ENCODE data around the gene SGO2. TPM values are rescaled to one million over a fixed set of nuclear protein-coding genes. Genes with fewer than 3 reads are reported as not detected.
A peak's percentile ranks its signal among the peaks of the same experiment; 100 is the strongest.

Gene SGO2
- total and polyA plus RNA-seq, 10 of the 15 experiments (the other 5 are each of a cell fraction or from before 2014, with no cell fraction given) = 15.8 to 55.2 (median 24.3) TPM

DNA sequence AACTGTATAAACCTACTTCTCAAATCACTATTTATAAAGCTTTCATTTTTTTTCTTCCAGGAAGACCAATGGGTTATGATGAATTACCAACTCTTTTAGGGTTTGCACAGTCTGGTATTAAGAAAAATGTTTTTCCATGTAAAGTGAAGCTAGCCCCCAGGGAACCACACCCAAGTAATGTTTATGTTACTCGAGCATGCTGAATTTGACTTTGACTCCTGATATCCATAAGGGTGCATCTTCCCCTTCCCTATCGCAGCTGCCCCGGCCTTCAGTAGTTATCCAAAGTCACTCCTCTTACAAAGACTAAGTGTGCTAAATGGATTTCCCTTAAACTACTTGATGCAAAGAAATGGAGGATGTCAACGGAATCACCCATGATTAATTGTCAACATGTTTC is 37.8 kb upstream of the SGO2 start:
- TF ChIP-seq, protein P1, sequence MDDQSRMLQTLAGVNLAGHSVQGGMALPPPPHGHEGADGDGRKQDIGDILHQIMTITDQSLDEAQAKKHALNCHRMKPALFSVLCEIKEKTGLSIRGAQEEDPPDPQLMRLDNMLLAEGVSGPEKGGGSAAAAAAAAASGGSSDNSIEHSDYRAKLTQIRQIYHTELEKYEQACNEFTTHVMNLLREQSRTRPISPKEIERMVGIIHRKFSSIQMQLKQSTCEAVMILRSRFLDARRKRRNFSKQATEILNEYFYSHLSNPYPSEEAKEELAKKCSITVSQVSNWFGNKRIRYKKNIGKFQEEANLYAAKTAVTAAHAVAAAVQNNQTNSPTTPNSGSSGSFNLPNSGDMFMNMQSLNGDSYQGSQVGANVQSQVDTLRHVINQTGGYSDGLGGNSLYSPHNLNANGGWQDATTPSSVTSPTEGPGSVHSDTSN (IDR thresholded peaks at IDR 0.05; ENCODE audit: insufficient replicate concordance, low read depth, low read length) = no peak
- TF ChIP-seq HCFC1 (IDR thresholded peaks at IDR 0.05; ENCODE audit: low read length) = no peak
- FAIRE-seq (no peak), DNase-seq (ENCODE audit: low read depth, low spot score) (no peak), ATAC-seq (no peak)
- peaks cover 0 to 14% of the 10 kb centered on the region in 2 experiments for H3K36me3 ChIP-seq (ENCODE audit: control insufficient read depth in 2 of 2, insufficient read depth in 2 of 2, low read length in 1 of 2)
- H3K27me3 ChIP-seq (replicated peaks in 1 of 2; ENCODE audit: control insufficient read depth in 2 of 2, insufficient read depth in 2 of 2, low read length in 1 of 2) = no peaks in the 10 kb centered on the region
- ChIA-PET POLR2A (no interaction called here), CTCF (interaction anchor here (0.6 to 10.3 kb wide), 3 partner anchors 31 to 509 kb away, joined by 3 to 104 read pairs (median 4); no protein-coding TSS in a partner anchor), SMC1A (ENCODE audit: uncharacterized antibody, unreplicated experiment) (interaction anchor here (0.8 kb wide), 1 partner anchor 116 kb away, joined by 3 read pairs; no protein-coding TSS in a partner anchor), RAD21 (ENCODE audit: unreplicated experiment) (no interaction called here)
- no peaks in the 10 kb centered on the region for H3K79me2 ChIP-seq (ENCODE audit: control insufficient read depth, insufficient read depth, low read length)
- no peaks in the 10 kb centered on the region; the same call in 1 of the 3 replicates for H3K9me3 ChIP-seq (replicated peaks; ENCODE audit: control insufficient read depth, insufficient read depth, low read length)
- intact Hi-C loops (cut with micrococcal nuclease; ENCODE audit: unreplicated experiment) = no loop called here
- H4K20me1 ChIP-seq (ENCODE audit: control insufficient read depth, insufficient read depth) = no peaks in the 10 kb centered on the region
- BruUV-seq (replicated peaks) = no TSS peak
- WGBS (ENCODE audit: insufficient coverage, insufficient replicate concordance, low lambda C conversion rate, missing lambda C conversion rate) = 81% methylated on average over 4 of the region's 4 CpGs
- in situ Hi-C loops (cut with MboI) = loop anchor here (10.0 kb wide), 1 partner anchor 217 kb away; no protein-coding TSS in a partner anchor
- H3K4me1 ChIP-seq (ENCODE audit: control insufficient read depth, insufficient read depth, low read length) = no peaks in the 10 kb centered on the region
- H2AFZ ChIP-seq (ENCODE audit: control insufficient read depth, low read depth, low read length) = no peak overlapping the region
- H3K27ac ChIP-seq (ENCODE audit: control insufficient read depth, insufficient read depth) = no peak overlapping the region
- no peak overlapping the region for H3K9ac ChIP-seq (ENCODE audit: control insufficient read depth, insufficient read depth, low read length)
- no peak overlapping the region for H3K4me2 ChIP-seq (ENCODE audit: control insufficient read depth, insufficient read depth)
- no peak overlapping the region for H3K4me3 ChIP-seq

DNA sequence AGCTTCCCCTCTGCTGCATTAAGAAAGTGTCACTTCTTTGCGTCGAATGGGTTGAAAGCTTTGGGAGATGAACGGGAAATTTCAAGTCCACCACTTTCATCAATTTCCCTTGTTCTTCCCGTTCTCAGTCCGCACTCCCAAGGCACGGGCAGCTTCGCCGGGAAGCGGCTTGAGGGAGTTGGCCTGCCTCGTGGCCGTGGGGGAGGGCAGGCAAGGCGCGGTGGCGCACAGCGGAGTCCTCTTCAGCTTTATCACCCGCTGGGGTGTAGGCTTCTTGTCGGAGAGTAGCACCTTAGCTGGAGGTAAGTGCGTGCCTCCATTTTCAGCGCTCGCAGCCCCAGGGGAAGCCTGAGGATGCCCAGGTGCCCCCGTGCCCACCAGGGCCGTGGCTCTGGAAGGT is 36.0 kb upstream of the SGO2 start:
- 92% methylated on average over 19 of the region's 22 CpGs for WGBS (ENCODE audit: insufficient coverage, insufficient replicate concordance, low lambda C conversion rate, missing lambda C conversion rate)
- Histone ChIP-seq H3K9ac (ENCODE audit: control insufficient read depth, insufficient read depth, low read length) (no peak overlapping the region), H3K4me3 (no peak overlapping the region), H4K20me1 (ENCODE audit: control insufficient read depth, insufficient read depth) (no peaks in the 10 kb centered on the region), H3K4me1 (ENCODE audit: control insufficient read depth, insufficient read depth, low read length) (no peaks in the 10 kb centered on the region), H3K36me3 (ENCODE audit: control insufficient read depth in 2 of 2, insufficient read depth in 2 of 2, low read length in 1 of 2) (peaks cover 0 to 18% of the 10 kb centered on the region in 2 experiments), H3K27me3 (replicated peaks in 1 of 2; ENCODE audit: control insufficient read depth in 2 of 2, insufficient read depth in 2 of 2, low read length in 1 of 2) (no peaks in the 10 kb centered on the region), H3K4me2 (ENCODE audit: control insufficient read depth, insufficient read depth) (no peak overlapping the region), H2AFZ (ENCODE audit: control insufficient read depth, low read depth, low read length) (no peak overlapping the region), H3K27ac (ENCODE audit: control insufficient read depth, insufficient read depth) (no peak overlapping the region), H3K9me3 (replicated peaks; ENCODE audit: control insufficient read depth, insufficient read depth, low read length) (no peaks in the 10 kb centered on the region; the same call in 1 of the 3 replicates), H3K79me2 (ENCODE audit: control insufficient read depth, insufficient read depth, low read length) (no peaks in the 10 kb centered on the region)
- TF ChIP-seq SMAD5 (IDR thresholded peaks at IDR 0.05; ENCODE audit: low read depth) = no peak
- ChIA-PET CTCF (no interaction called here), SMC1A (ENCODE audit: uncharacterized antibody, unreplicated experiment) (interaction anchor here (0.6 kb wide), 1 partner anchor 14 kb away, joined by 3 read pairs; no protein-coding TSS in a partner anchor), RAD21 (ENCODE audit: unreplicated experiment) (no interaction called here), POLR2A (no interaction called here)
- BruUV-seq (replicated peaks) = TSS peak; percentile 46
- in situ Hi-C loops (cut with MboI) (no loop called here), intact Hi-C loops (cut with micrococcal nuclease; ENCODE audit: unreplicated experiment) (no loop called here)
- DNase-seq (ENCODE audit: low read depth, low spot score) (no peak), FAIRE-seq (no peak), ATAC-seq (no peak)

All from GM12878 (cell line).